ENCODE data around the gene LGI4. TPM values are rescaled to one million over a fixed set of nuclear protein-coding genes. Genes with fewer than 3 reads are reported as not detected.

LGI4 gene
- total RNA-seq, 4 donors from 2014 or later: 16.1 to 31.5 (median 27.2) TPM

DNA sequence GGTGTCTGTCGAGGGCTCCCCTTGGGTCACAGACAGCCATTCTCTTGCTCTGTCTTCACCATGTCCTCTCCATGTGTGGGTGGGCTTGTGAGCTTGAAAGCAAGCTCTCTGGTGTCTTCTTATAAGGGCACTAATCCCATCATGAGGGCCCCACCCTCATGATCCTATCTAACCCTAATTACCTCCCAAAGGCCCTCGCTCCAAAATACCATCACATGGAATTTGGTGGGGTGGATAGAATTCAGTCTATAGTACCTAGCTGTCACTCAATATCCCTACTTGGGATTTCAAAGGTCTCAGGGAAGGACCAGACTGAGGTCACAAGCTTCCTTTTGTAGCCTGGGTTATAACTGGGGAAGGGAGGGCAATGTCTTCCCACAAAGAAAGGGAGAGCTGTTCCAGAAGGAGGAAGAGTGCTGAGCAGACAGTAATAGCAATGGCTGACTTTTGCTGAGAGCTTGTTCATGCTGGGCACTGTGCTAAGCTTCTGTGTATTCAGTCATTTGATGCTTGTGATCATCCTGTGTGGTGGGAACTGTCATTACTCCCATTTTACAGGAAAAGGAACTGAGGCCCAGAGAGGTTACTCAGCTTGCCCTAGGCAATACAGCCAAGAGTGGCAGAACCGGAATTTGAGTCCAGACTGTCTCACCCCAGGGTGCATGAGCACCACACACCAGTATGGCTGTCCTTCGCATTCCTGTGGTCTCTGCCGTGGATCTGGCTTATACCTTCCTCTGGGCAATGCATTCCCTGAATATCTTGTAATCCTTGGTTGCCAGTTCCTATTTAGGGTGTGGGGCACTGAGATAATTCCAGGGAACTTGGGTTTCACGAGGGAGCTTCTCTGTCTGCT is 27.8 kb upstream of the LGI4 start:
- Histone ChIP-seq H3K27ac (no peak overlapping the region), H3K4me3 (no peak overlapping the region), H3K36me3 (peaks cover 0 to 32% of the 10 kb centered on the region in 2 donors), H3K27me3 (peaks cover 0 to 4% (median under 1%) of the 10 kb centered on the region in 3 donors), H3K4me1 (no peaks in the 10 kb centered on the region), H3K9me3 (peaks cover 0 to 6% (median 0%) of the 10 kb centered on the region in 3 donors)
- intact Hi-C loops (cut with DNase I; ENCODE audit: low total_unique reads) (no loop called here), in situ Hi-C loops (cut with MboI; ENCODE audit: low sequenced_read_pairs in 4 of 4) (no loop called here)
- DNase-seq: no peak
- TF ChIP-seq POLR2A (IDR thresholded peaks at IDR 0.05): no peak
- TF ChIP-seq, protein P1, sequence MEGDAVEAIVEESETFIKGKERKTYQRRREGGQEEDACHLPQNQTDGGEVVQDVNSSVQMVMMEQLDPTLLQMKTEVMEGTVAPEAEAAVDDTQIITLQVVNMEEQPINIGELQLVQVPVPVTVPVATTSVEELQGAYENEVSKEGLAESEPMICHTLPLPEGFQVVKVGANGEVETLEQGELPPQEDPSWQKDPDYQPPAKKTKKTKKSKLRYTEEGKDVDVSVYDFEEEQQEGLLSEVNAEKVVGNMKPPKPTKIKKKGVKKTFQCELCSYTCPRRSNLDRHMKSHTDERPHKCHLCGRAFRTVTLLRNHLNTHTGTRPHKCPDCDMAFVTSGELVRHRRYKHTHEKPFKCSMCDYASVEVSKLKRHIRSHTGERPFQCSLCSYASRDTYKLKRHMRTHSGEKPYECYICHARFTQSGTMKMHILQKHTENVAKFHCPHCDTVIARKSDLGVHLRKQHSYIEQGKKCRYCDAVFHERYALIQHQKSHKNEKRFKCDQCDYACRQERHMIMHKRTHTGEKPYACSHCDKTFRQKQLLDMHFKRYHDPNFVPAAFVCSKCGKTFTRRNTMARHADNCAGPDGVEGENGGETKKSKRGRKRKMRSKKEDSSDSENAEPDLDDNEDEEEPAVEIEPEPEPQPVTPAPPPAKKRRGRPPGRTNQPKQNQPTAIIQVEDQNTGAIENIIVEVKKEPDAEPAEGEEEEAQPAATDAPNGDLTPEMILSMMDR (IDR thresholded peaks at IDR 0.05 in 4 of 5, conservative IDR thresholded peaks at IDR 0.05 in 1 of 5): no peak
- ATAC-seq: no peak

DNA sequence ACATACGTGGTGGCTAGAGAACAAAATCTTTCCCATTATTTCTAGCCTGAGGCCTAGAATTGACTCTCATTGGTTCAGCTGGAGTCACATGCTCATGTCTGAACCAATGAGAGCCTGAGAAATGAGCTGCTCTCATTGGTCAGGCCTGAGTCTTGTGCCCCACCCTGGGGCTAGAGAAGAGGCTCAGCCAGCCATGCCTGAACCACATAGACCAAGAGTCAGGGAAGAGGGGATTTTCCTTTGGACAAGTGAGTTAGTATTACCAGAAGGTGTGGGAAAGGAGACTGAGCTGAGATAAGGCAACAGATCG is 26.5 kb upstream of the LGI4 start:
- Histone ChIP-seq H3K4me1 (no peaks in the 10 kb centered on the region), H3K4me3 (no peak overlapping the region), H3K27ac (no peak overlapping the region), H3K36me3 (peaks cover 0 to 27% of the 10 kb centered on the region in 2 donors), H3K9me3 (peaks cover 0 to 6% (median 0%) of the 10 kb centered on the region in 3 donors), H3K27me3 (peaks cover 0 to 13% (median 5%) of the 10 kb centered on the region in 3 donors)
- DNase-seq (no peak), ATAC-seq (no peak)
- intact Hi-C loops (cut with DNase I; ENCODE audit: low total_unique reads) (no loop called here), in situ Hi-C loops (cut with MboI; ENCODE audit: low sequenced_read_pairs in 4 of 4) (no loop called here)
- TF ChIP-seq, protein P1 (IDR thresholded peaks at IDR 0.05 in 4 of 5, conservative IDR thresholded peaks at IDR 0.05 in 1 of 5): no peak
- TF ChIP-seq POLR2A (IDR thresholded peaks at IDR 0.05): no peak

DNA sequence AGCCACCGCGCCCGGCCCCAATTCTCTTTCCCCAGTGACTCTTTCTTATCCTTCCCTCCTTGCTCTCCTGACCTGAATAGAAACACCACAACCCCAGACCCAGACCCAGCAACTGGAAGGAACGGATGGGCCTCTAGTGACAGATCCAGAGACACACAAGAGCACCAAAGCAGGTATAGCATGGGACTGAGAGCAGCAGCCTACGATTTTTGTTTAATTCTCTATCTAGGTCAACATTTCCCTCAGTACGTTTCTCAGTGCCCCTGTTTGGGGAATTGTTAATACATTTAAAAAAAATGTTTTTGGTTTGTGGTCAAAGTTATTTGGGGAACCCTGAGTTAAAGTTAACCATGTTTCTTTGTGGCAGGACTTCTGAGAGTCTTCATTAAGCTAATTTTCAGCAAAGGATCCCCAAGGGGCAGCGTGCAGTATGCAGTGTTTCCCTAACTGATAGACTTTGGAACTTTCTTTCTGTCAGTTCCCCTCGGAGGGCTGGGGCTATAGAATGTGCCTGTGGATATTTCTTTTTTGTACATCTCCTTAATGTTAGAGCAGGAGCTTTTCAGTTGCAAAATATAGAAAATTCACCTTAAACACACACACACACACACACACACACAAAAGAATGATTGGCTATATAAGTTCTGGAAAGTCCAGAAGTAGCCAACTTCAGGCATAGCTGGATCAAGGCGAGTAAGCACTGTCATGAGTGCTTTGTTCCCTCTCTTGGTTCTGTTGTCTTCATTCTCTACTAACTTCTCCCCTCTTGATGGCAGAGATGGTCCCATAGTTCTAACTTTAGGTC is 26.0 kb upstream of the LGI4 start:
- no peak overlapping the region for H3K4me3 ChIP-seq
- H3K36me3 ChIP-seq: peaks cover 0 to 23% of the 10 kb centered on the region in 2 donors
- DNase-seq: no peak
- H3K9me3 ChIP-seq: peaks cover 0 to 6% (median 0%) of the 10 kb centered on the region in 3 donors
- H3K27me3 ChIP-seq: peaks cover 2 to 19% (median 11%) of the 10 kb centered on the region in 3 donors
- ATAC-seq: no peak
- no peak for TF ChIP-seq POLR2A (IDR thresholded peaks at IDR 0.05)
- TF ChIP-seq, protein P1 (IDR thresholded peaks at IDR 0.05 in 4 of 5, conservative IDR thresholded peaks at IDR 0.05 in 1 of 5): no peak
- no peak overlapping the region for H3K27ac ChIP-seq
- no peaks in the 10 kb centered on the region for H3K4me1 ChIP-seq
- intact Hi-C loops (cut with DNase I; ENCODE audit: low total_unique reads) (no loop called here), in situ Hi-C loops (cut with MboI; ENCODE audit: low sequenced_read_pairs in 4 of 4) (no loop called here)

DNA sequence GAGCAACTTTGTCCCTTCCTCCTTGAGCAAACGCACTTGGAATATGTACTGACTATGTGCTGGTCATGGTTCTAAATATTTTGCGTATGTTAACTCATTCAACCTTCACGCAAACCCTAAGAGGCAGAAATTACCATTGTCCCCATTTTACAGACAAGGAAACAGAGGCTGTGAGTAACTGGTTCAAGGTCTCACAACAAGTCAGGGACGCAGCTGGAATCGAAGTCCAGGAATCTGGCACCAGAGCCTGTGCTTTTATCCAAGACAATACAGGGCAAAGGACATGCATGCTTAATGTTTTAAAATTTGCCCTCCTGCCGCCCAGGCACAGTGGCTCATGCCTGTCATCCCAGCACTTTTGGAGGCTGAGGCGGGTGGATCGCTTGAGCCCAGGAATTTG is 24.7 kb upstream of the LGI4 start:
- in situ Hi-C loops (cut with MboI; ENCODE audit: low sequenced_read_pairs in 4 of 4): loop anchor here in 1 of 4 donors (10.0 kb wide), 1 partner anchor 105 kb away; the partner anchor contains the start of gene USF2
- intact Hi-C loops (cut with DNase I; ENCODE audit: low total_unique reads): loop anchor here (5.0 kb wide), 1 partner anchor 43 kb away; no protein-coding TSS in a partner anchor
- Histone ChIP-seq H3K9me3 (peaks cover 0 to 6% (median 0%) of the 10 kb centered on the region in 3 donors), H3K4me1 (peaks cover 0 to 7% of the 10 kb centered on the region in 2 donors), H3K27ac (no peak overlapping the region), H3K36me3 (peaks cover 0 to 16% of the 10 kb centered on the region in 2 donors), H3K27me3 (peaks cover 14 to 31% (median 23%) of the 10 kb centered on the region in 3 donors), H3K4me3 (no peak overlapping the region)
- DNase-seq: no peak
- TF ChIP-seq, protein P1 (IDR thresholded peaks at IDR 0.05 in 4 of 5, conservative IDR thresholded peaks at IDR 0.05 in 1 of 5): no peak
- TF ChIP-seq POLR2A (IDR thresholded peaks at IDR 0.05): no peak
- no peak for ATAC-seq

Measured in gastrocnemius medialis (tissue), 4 donors.